ENCODE results near the gene LOX. TPM values are rescaled to one million over a fixed set of nuclear protein-coding genes. Genes with fewer than 3 reads are reported as not detected.

The LOX gene
- total RNA-seq, 1 donor from 2014 or later, result 0.11 TPM

- no peak overlapping the region for H3K27ac Mint-ChIP-seq
- H3K9ac ChIP-seq, result no peak overlapping the region
- DNase-seq (ENCODE audit: low spot score), result no peak
Observed at GRCh38 chr5:122014236-122014935, 63.7 kb downstream of the LOX start.

More at GRCh38 chr5:122014236-122014935, 63.7 kb downstream of the LOX start:
- Mint-ChIP-seq H3K4me1 (no peaks in the 10 kb centered on the region), H3K27me3 (ENCODE audit: insufficient read depth, low read depth) (peaks cover 3% of the 10 kb centered on the region), H3K36me3 (no peaks in the 10 kb centered on the region), H3K4me3 (no peak overlapping the region), H3K9me3 (no peaks in the 10 kb centered on the region)
- no peaks in the 10 kb centered on the region for H3K4me1 ChIP-seq
- no peak overlapping the region for H3K27ac ChIP-seq
- no peaks in the 10 kb centered on the region for H3F3A ChIP-seq (ENCODE audit: low read depth)
- H3K79me2 ChIP-seq (ENCODE audit: low read depth), result no peaks in the 10 kb centered on the region
- H3K4me2 ChIP-seq, result no peak overlapping the region
- H3K9me3 ChIP-seq (ENCODE audit: low read depth), result no peaks in the 10 kb centered on the region
- TF ChIP-seq EZH2phosphoT487 (IDR thresholded peaks at IDR 0.05) (no peak), CTCF (IDR thresholded peaks at IDR 0.05) (no peak), EZH2 (IDR thresholded peaks at IDR 0.05) (no peak)
- no peak overlapping the region for H3K4me3 ChIP-seq
- no peak overlapping the region for H2AFZ ChIP-seq (replicated peaks)
- no peaks in the 10 kb centered on the region for H3K36me3 ChIP-seq
- H4K20me1 ChIP-seq (ENCODE audit: low read depth), result no peaks in the 10 kb centered on the region
- H3K27me3 ChIP-seq, result no peaks in the 10 kb centered on the region

Other genes with a start within 250 kb of the LOX start
- gene FTMT, start 226.4 kb downstream of the LOX start, total RNA-seq (ENCODE audit: low replicate concordance), result not detected in 2 replicates
- 17.7 and 25.0 TPM in 2 replicates for gene SRFBP1, start 116.3 kb downstream of the LOX start, total RNA-seq (ENCODE audit: low replicate concordance)
- gene ZNF474, start 51.3 kb upstream of the LOX start, total RNA-seq (ENCODE audit: low replicate concordance), result 0.40 and 1.3 TPM in 2 replicates
- gene SNCAIP, start 234.0 kb upstream of the LOX start, total RNA-seq (ENCODE audit: low replicate concordance), result 4.8 and 5.4 TPM in 2 replicates